Measurements from ENCODE around the gene CBARP. TPM values are rescaled to one million over a fixed set of nuclear protein-coding genes. Genes with fewer than 3 reads are reported as not detected.
A peak's percentile ranks its signal among the peaks of the same experiment; 100 is the strongest.

Gene CBARP
- total and polyA plus RNA-seq, 9 of the 15 experiments (the other 6 are each of a cell fraction or from before 2014, with no cell fraction given): 0.03 to 8.9 (median 1.2) TPM; not detected in 1

- no peak for ATAC-seq
- H3K9me3 ChIP-seq (replicated peaks; ENCODE audit: control insufficient read depth, insufficient read depth, low read depth, low read length): no peaks in the 10 kb centered on the region
- H3K4me1 ChIP-seq (replicated peaks in 1 of 2; ENCODE audit: control insufficient read depth in 2 of 2, insufficient read depth in 2 of 2, low read length in 2 of 2): peaks cover 47 to 94% of the 10 kb centered on the region in 2 experiments
- intact Hi-C loops (cut with micrococcal nuclease): loop anchor here (10.0 kb wide), 1 partner anchor 169 kb away; no protein-coding TSS in a partner anchor
- H3K27ac ChIP-seq (ENCODE audit: extremely low read depth, low read depth, low read length): peak overlapping the region; percentile 92
- H2AFZ ChIP-seq (ENCODE audit: low read depth, low read length): peak overlapping the region; percentile 62; the same call in 1 of the 2 replicates
- peaks cover 58% of the 10 kb centered on the region for H3K79me2 ChIP-seq (ENCODE audit: control insufficient read depth, insufficient read depth, low read length)
- 1% methylated on average over 39 of the region's 43 CpGs for WGBS (ENCODE audit: insufficient coverage, low coverage, missing lambda C conversion rate)
- H3K36me3 ChIP-seq (ENCODE audit: control insufficient read depth, insufficient read depth, low read length): peaks cover 80% of the 10 kb centered on the region
- DNase-seq (ENCODE audit: extremely low read depth in 1 of 4, low spot score in 3 of 4): no peak
- H3K27me3 ChIP-seq (ENCODE audit: control insufficient read depth in 2 of 2, insufficient read depth in 2 of 2, low read length in 2 of 2): no peaks in the 10 kb centered on the region
- no TSS peak for BruUV-seq (replicated peaks)
- H3K9me1 ChIP-seq (ENCODE audit: control insufficient read depth, insufficient read depth, low read length): no peaks in the 10 kb centered on the region
- peak overlapping the region; percentile 68 for H3K4me3 ChIP-seq
- FAIRE-seq: no peak
- H3K4me2 ChIP-seq (ENCODE audit: insufficient read depth, low read length): peak overlapping the region; percentile 88
- peak overlapping the region; percentile 90 to 92 for H3K9ac ChIP-seq (ENCODE audit: insufficient read depth in 1 of 2, low read depth in 2 of 2, low read length in 2 of 2)
- peaks cover 23% of the 10 kb centered on the region for H4K20me1 ChIP-seq (replicated peaks; ENCODE audit: control insufficient read depth, insufficient read depth, low read length)
- CTCF ChIA-PET (ENCODE audit: low intra/inter-chr PET ratio): interaction anchor here (0.7 kb wide), 1 partner anchor 49 kb away, joined by 3 read pairs; no protein-coding TSS in a partner anchor
- POLR2A ChIA-PET: interaction anchor here (0.7 to 1.4 kb wide), 3 partner anchors 9 to 165 kb away, joined by 3 to 5 read pairs (median 3); no protein-coding TSS in a partner anchor
- in situ Hi-C loops (cut with MboI): loop anchor here (5.0 kb wide), 1 partner anchor 106 kb away; the partner anchor contains the start of gene NDUFS7
- TF ChIP-seq LEF1 (IDR thresholded peaks at IDR 0.05) (no peak), SAFB (IDR thresholded peaks at IDR 0.05; ENCODE audit: borderline replicate concordance, low read depth, low read length) (0 out of 2 replicates have a peak, but pooled peaks have one; percentile 46), IRF1 (CRISPR knock-in tag; IDR thresholded peaks at IDR 0.05; ENCODE audit: borderline replicate concordance) (no peak), CREB5 (CRISPR knock-in tag; IDR thresholded peaks at IDR 0.05) (no peak), HNRNPL (IDR thresholded peaks at IDR 0.05; ENCODE audit: low read depth, low read length) (peak; percentile 83; the same call in 1 of the 2 replicates), MAFF (IDR thresholded peaks at IDR 0.05; ENCODE audit: low read length) (no peak), MTA1 (IDR thresholded peaks at IDR 0.05; ENCODE audit: borderline replicate concordance) (no peak), ARID4B (CRISPR knock-in tag; IDR thresholded peaks at IDR 0.05) (peak; percentile 23), E2F3 (CRISPR knock-in tag; IDR thresholded peaks at IDR 0.05) (peak; percentile 46; the same call in 1 of the 2 replicates), TGIF2 (CRISPR knock-in tag; IDR thresholded peaks at IDR 0.05) (no peak), MEF2A (IDR thresholded peaks at IDR 0.05; ENCODE audit: control insufficient read depth, low read depth, low read length) (no peak), ZFP36 (IDR thresholded peaks at IDR 0.05; ENCODE audit: low read depth, low read length, partially characterized antibody) (no peak)
These were observed 38.3 kb upstream of the CBARP start for GRCh38 chr19:1275976-1276627.

All from K562 (cell line).